GM21737 (cell line): ENCODE results near the gene SNAPC5.
"Not testable (repeated sequence)": the region's sequence is repeated elsewhere in the genome, so short reads cannot be mapped to it uniquely, and the experiment has no call there.

Experiments used
- ATAC-seq: cut with Tn5 transposase; IDR thresholded peaks from one replicate; pipeline ENCODE4 v1.9.1; 2021; ENCODE audit warnings: mild to moderate bottlenecking, moderate library complexity; ENCODE audit not compliant: unreplicated experiment

The SNAPC5 gene

GRCh38 chr15:66494262-66494661, 3.3 kb downstream of the SNAPC5 start:
- ATAC-seq, result no peak

- no peak for ATAC-seq
Observed at GRCh38 chr15:66491846-66492245, 5.7 kb downstream of the SNAPC5 start.

GRCh38 chr15:66489179-66489791, 8.3 kb downstream of the SNAPC5 start:
- ATAC-seq, result no peak

GRCh38 chr15:66488525-66488924, 9.0 kb downstream of the SNAPC5 start:
- no peak for ATAC-seq

GRCh38 chr15:66486887-66487286, 10.7 kb downstream of the SNAPC5 start:
- no peak for ATAC-seq

- ATAC-seq, result no peak
Observed at GRCh38 chr15:66484539-66485112, 12.9 kb downstream of the SNAPC5 start.

GRCh38 chr15:66483131-66483566, 14.4 kb downstream of the SNAPC5 start:
- no peak for ATAC-seq

GRCh38 chr15:66482539-66482938, 15.0 kb downstream of the SNAPC5 start:
- ATAC-seq, result no peak

- ATAC-seq, result no peak
Observed at GRCh38 chr15:66481107-66481856, 16.3 kb downstream of the SNAPC5 start.

- ATAC-seq, result no peak
Observed at GRCh38 chr15:66480267-66480666, 17.3 kb downstream of the SNAPC5 start.

- ATAC-seq, result no peak
Observed at GRCh38 chr15:66477011-66477410, 20.6 kb downstream of the SNAPC5 start.

- ATAC-seq, result no peak
Observed at GRCh38 chr15:66476535-66476934, 21.0 kb downstream of the SNAPC5 start.

- no peak for ATAC-seq
Observed at GRCh38 chr15:66474963-66475362, 22.6 kb downstream of the SNAPC5 start.

- no peak for ATAC-seq
Observed at GRCh38 chr15:66474135-66474534, 23.4 kb downstream of the SNAPC5 start.

- peak; percentile 86 for ATAC-seq
Observed at GRCh38 chr15:66472176-66472999, 25.2 kb downstream of the SNAPC5 start.

- ATAC-seq, result not testable (repeated sequence)
Observed at GRCh38 chr15:66470825-66471224, 26.7 kb downstream of the SNAPC5 start.

- ATAC-seq, result not testable (repeated sequence)
Observed at GRCh38 chr15:66467162-66468040, 30.2 kb downstream of the SNAPC5 start.

- not testable (repeated sequence) for ATAC-seq
Observed at GRCh38 chr15:66465294-66465693, 32.3 kb downstream of the SNAPC5 start.

- ATAC-seq, result no peak
Observed at GRCh38 chr15:66462627-66463026, 34.9 kb downstream of the SNAPC5 start.

- no peak for ATAC-seq
Observed at GRCh38 chr15:66461917-66462316, 35.6 kb downstream of the SNAPC5 start.
